ENCODE measurements around the gene HSP90AA1.

Gene HSP90AA1

DNA sequence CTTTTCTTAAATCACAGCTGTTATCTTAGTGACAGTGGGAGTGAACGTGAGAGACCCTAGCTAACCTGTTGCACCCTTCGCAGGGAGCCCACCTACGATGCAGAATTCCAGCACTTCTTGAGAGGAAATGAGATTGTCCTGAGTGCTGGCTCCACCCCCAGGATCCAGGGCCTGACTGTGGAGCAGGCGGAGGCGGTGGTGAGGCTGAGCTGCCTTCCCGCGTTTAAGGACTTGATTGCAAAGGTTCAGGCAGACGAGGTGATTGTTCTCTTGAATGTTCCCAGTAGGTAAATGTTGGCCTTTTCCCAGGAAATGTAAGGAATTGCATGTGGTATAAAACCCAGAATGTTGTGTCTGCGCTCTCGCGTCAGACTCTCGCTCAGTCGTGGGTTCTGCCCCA, 46.7 kb downstream of the HSP90AA1 start:
- no peak for DNase-seq (ENCODE audit: low spot score)

DNA sequence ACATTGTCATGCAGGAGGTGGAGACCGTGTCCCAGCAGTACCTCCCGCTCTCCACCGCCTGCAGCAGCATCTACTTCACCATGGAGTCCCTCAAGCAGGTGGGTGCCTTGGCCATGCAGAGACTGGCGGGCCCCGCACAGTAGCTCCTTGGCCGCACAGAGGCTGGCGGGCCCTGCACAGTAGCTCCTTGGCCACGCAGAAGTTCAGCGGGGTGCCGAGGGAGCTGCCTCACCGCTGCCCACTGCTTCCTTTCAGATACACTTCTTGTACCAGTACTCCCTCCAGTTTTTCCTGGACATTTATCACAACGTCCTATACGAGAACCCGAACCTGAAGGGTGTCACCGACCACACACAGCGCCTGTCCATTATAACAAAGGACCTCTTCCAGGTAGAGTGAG, 47.7 kb downstream of the HSP90AA1 start:
- no peak for DNase-seq (ENCODE audit: low spot score)

DNA sequence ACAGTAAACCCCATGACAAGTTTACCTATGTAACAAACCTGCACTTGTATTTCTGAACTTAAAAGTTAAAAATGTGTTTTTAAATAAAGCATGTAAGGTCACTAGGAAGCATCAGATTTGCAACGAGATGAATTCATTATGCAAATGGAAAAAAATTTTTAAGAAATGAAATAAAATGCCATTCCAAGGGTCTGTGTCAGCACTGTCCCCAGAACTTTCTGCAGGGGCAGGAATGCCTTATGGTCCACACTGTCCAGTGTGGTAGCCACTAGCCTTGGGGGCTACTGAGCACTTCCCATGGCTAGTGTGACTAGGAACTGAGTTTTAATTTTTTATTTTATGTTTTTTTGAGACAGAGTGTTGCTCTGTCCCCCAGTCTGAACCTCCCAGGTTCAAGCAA, 49.2 kb downstream of the HSP90AA1 start:
- no peak for DNase-seq (ENCODE audit: low spot score)

DNA sequence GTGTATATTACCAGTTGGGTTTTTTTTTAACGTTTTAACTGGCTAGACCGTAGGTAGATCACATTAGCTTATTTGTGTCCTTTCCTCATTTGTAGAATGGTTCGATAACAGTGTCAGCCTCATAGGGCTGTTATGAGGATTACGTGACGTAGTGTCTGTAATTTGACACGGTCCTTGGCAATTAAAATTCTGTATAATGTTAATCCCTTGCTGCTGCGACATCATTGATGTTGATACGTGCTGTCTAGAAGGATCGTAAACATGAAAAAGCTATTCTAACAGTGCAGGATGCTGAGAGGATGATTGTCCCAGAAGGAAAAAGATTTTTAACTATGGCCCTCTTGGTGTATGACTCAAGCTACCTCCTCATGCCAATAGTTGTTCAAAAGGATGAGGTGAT, 50.9 kb downstream of the HSP90AA1 start:
- DNase-seq (ENCODE audit: low spot score) = no peak

DNA sequence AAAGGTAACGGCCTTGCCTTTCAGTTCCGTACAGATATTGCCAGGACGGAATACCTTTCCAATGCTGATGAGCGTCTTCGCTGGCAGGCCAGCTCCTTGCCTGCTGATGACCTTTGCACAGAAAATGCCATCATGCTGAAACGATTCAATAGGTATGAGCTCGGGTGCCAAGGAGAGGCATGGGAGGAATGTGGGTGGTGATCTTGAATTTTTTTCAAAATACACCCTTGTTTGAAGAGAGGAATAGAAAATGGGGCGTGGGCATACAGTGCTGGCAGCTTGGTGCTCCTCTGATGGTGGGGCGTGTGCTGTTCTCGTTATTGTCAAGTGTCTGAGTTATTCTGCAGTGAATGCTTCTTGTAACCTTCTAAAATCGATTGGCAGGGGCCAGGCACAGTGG, 52.5 kb downstream of the HSP90AA1 start:
- DNase-seq (ENCODE audit: low spot score) = no peak

DNA sequence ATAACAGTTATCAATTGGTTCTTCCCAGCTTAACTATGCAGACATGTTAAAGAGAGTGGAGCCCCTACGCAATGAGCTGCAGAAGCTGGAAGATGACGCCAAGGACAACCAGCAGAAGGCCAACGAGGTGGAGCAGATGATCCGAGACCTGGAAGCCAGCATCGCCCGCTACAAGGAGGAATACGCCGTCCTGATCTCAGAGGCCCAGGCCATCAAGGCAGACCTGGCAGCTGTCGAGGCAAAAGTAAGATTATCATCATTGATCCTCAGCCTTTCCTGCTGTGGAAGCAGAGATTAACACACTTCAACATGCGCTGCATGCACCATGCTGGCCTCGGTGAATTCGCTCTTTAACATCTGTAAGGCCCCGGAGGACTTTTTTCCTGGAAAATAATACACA, 53.6 kb downstream of the HSP90AA1 start:
- no peak for DNase-seq (ENCODE audit: low spot score)
